ENCODE results near the gene TOR1AIP2. TPM values are rescaled to one million over a fixed set of nuclear protein-coding genes. Genes with fewer than 3 reads are reported as not detected.

TOR1AIP2 gene
- 47.7 and 57.4 TPM in 2 replicates for total RNA-seq

- no peak for DNase-seq (ENCODE audit: low read depth)
- H3K4me3 ChIP-seq (ENCODE audit: low read depth, low read length), result peak within 1 kb of the TSS; percentile 78
- TF ChIP-seq, protein P1, sequence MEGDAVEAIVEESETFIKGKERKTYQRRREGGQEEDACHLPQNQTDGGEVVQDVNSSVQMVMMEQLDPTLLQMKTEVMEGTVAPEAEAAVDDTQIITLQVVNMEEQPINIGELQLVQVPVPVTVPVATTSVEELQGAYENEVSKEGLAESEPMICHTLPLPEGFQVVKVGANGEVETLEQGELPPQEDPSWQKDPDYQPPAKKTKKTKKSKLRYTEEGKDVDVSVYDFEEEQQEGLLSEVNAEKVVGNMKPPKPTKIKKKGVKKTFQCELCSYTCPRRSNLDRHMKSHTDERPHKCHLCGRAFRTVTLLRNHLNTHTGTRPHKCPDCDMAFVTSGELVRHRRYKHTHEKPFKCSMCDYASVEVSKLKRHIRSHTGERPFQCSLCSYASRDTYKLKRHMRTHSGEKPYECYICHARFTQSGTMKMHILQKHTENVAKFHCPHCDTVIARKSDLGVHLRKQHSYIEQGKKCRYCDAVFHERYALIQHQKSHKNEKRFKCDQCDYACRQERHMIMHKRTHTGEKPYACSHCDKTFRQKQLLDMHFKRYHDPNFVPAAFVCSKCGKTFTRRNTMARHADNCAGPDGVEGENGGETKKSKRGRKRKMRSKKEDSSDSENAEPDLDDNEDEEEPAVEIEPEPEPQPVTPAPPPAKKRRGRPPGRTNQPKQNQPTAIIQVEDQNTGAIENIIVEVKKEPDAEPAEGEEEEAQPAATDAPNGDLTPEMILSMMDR (conservative IDR thresholded peaks at IDR 0.05; ENCODE audit: low read depth, low read length), result peak; percentile 5
Measured at GRCh38 chr1:179877586-179878265, at the start of gene TOR1AIP2. Gene TOR1AIP2, minus strand, starts transcription at chr1:179877803. Its CDS starts 25,138 bp downstream, at chr1:179852665.

GRCh38 chr1:179926850-179927205 is 49.2 kb upstream of the TOR1AIP2 start:
- no peak for DNase-seq (ENCODE audit: low read depth)
- no peak overlapping the region for H3K4me3 ChIP-seq (ENCODE audit: low read depth, low read length)
- TF ChIP-seq, protein P1 (conservative IDR thresholded peaks at IDR 0.05; ENCODE audit: low read depth, low read length), result no peak

DNA sequence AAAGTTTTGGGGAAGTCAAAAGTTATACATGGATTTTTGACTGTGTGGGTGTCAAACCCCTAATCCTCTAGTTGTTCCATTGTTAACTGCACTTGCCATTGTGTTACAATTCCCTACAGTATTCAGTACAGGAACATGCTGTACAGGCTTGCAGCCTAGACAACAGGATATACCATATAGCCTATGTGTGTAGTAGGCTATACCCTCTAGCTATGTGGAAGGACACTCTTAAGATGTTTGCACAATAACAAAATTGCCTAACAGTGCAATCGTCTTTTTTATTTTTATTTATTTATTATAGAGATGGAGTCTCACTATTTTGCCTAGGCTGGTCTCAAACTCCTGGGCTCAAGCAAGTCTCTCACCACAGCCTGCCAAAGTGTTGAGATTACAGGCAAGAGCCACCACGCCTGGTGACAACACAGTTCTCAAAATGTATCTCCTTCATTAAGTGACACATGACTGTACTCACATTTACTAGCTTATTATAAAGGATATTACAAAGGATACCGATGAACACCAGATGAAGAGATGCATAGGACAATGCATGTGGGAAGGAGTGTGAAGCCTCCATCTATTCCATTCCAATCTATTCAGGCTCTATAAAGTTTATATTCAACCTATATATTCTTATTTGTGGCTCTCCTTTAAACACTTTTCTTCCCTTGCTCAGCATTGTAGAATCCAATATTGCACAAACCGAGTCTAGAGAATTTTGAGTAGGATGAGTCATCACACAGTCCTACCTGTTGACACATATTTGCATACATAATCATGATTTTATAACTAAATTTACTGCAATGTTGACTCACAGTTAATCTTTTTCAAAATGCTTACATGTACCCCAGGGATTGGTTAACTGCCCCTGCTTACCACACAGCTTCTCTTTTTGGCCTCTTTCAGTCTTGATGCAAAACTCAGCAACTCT is 48.6 kb upstream of the TOR1AIP2 start:
- H3K4me3 ChIP-seq (ENCODE audit: low read depth, low read length), result no peak overlapping the region
- DNase-seq (ENCODE audit: low read depth), result peak; percentile 70
- TF ChIP-seq, protein P1 (conservative IDR thresholded peaks at IDR 0.05; ENCODE audit: low read depth, low read length), result no peak

- TF ChIP-seq, protein P1 (conservative IDR thresholded peaks at IDR 0.05; ENCODE audit: low read depth, low read length), result no peak
- DNase-seq (ENCODE audit: low read depth), result no peak
- no peak overlapping the region for H3K4me3 ChIP-seq (ENCODE audit: low read depth, low read length)
Measured at GRCh38 chr1:179925302-179925701, 47.7 kb upstream of the TOR1AIP2 start.

- DNase-seq (ENCODE audit: low read depth), result no peak
- TF ChIP-seq, protein P1 (conservative IDR thresholded peaks at IDR 0.05; ENCODE audit: low read depth, low read length), result no peak
- no peak overlapping the region for H3K4me3 ChIP-seq (ENCODE audit: low read depth, low read length)
Measured at GRCh38 chr1:179924268-179924667, 46.7 kb upstream of the TOR1AIP2 start.

DNA sequence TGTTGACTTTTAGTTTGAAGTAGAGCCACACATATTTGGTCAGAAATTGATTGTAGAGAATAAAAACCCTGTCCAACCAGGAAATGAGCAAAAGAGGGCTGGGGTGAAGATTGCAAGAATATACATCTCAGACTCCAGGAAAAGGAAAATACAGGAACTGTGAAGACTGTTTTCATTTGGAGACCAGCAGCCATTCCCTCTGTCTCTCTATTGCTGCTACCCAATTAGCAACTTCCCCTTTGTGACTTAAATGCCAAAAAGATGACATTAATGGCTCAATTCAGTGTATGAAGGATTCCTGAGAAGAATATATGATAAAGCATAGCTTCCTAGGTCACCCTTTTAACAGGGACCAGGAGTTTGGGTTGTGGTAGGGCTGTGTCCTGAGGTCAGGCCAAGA is 45.4 kb upstream of the TOR1AIP2 start:
- no peak overlapping the region for H3K4me3 ChIP-seq (ENCODE audit: low read depth, low read length)
- DNase-seq (ENCODE audit: low read depth), result no peak
- TF ChIP-seq, protein P1 (conservative IDR thresholded peaks at IDR 0.05; ENCODE audit: low read depth, low read length), result no peak

Measured in epithelial cell of proximal tubule (primary cell).